Measurements from ENCODE around the gene TXNDC5.
A peak's percentile ranks its signal among the peaks of the same experiment; 100 is the strongest.

The TXNDC5 gene

GRCh38 chr6:7910298-7910653, 312 bp downstream of the TXNDC5 start:
- TF ChIP-seq CTCF (IDR thresholded peaks at IDR 0.05; ENCODE audit: control insufficient read depth, extremely low read depth, insufficient read depth), result no peak
- peak overlapping the region; percentile 87 for H3K4me3 ChIP-seq (ENCODE audit: low read depth, low read length)
- no peak for DNase-seq (ENCODE audit: low read depth)

- no peak for TF ChIP-seq CTCF (IDR thresholded peaks at IDR 0.05; ENCODE audit: control insufficient read depth, extremely low read depth, insufficient read depth)
- no peak for DNase-seq (ENCODE audit: low read depth)
- peak overlapping the region; percentile 87 for H3K4me3 ChIP-seq (ENCODE audit: low read depth, low read length)
Observed at GRCh38 chr6:7909323-7910276, 988 bp downstream of the TXNDC5 start.

GRCh38 chr6:7907159-7907558, 3.4 kb downstream of the TXNDC5 start:
- H3K4me3 ChIP-seq (ENCODE audit: low read depth, low read length), result no peak overlapping the region
- no peak for TF ChIP-seq CTCF (IDR thresholded peaks at IDR 0.05; ENCODE audit: control insufficient read depth, extremely low read depth, insufficient read depth)
- no peak for DNase-seq (ENCODE audit: low read depth)

GRCh38 chr6:7906741-7907140, 3.8 kb downstream of the TXNDC5 start:
- DNase-seq (ENCODE audit: low read depth), result no peak
- TF ChIP-seq CTCF (IDR thresholded peaks at IDR 0.05; ENCODE audit: control insufficient read depth, extremely low read depth, insufficient read depth), result no peak
- H3K4me3 ChIP-seq (ENCODE audit: low read depth, low read length), result no peak overlapping the region

- H3K4me3 ChIP-seq (ENCODE audit: low read depth, low read length), result no peak overlapping the region
- no peak for TF ChIP-seq CTCF (IDR thresholded peaks at IDR 0.05; ENCODE audit: control insufficient read depth, extremely low read depth, insufficient read depth)
- DNase-seq (ENCODE audit: low read depth), result no peak
Observed at GRCh38 chr6:7905416-7905815, 5.2 kb downstream of the TXNDC5 start.

GRCh38 chr6:7904654-7905319, 5.8 kb downstream of the TXNDC5 start:
- TF ChIP-seq CTCF (IDR thresholded peaks at IDR 0.05; ENCODE audit: control insufficient read depth, extremely low read depth, insufficient read depth), result no peak
- DNase-seq (ENCODE audit: low read depth), result no peak
- H3K4me3 ChIP-seq (ENCODE audit: low read depth, low read length), result no peak overlapping the region
